Suprapubic skin (tissue), 3 donors: ENCODE data around the gene HNRNPC.

ENCODE experiments used
- POLR2AphosphoS5 ChIP-seq, 3 donors: sonication (generic); formaldehyde crosslinking; IDR thresholded peaks; one replicate each; pipeline ENCODE4 v1.6.1; 2017; ENCODE audit warnings: antibody characterized with exemption in 3 of 3
- TF ChIP-seq, protein P1 (sequence below), 2 donors: fragments of 200-600 bp in 1 of 2; fragments of 450-650 bp in 1 of 2; sonication (generic) in 1 of 2; IDR thresholded peaks; one replicate each; pipeline ENCODE4 v1.5.1; 2016 to 2019; ENCODE audit warnings: antibody characterized with exemption in 2 of 2, mild to moderate bottlenecking in 1 of 2, moderate library complexity in 1 of 2

GRCh38 chr14:21226467-21226866 lies 42.8 kb downstream of the HNRNPC start:
- no peak for TF ChIP-seq POLR2AphosphoS5 (IDR thresholded peaks at IDR 0.05)
- TF ChIP-seq, protein P1, sequence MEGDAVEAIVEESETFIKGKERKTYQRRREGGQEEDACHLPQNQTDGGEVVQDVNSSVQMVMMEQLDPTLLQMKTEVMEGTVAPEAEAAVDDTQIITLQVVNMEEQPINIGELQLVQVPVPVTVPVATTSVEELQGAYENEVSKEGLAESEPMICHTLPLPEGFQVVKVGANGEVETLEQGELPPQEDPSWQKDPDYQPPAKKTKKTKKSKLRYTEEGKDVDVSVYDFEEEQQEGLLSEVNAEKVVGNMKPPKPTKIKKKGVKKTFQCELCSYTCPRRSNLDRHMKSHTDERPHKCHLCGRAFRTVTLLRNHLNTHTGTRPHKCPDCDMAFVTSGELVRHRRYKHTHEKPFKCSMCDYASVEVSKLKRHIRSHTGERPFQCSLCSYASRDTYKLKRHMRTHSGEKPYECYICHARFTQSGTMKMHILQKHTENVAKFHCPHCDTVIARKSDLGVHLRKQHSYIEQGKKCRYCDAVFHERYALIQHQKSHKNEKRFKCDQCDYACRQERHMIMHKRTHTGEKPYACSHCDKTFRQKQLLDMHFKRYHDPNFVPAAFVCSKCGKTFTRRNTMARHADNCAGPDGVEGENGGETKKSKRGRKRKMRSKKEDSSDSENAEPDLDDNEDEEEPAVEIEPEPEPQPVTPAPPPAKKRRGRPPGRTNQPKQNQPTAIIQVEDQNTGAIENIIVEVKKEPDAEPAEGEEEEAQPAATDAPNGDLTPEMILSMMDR (IDR thresholded peaks at IDR 0.05), result no peak
